Heart left ventricle (tissue), 13 donors: Measurements from ENCODE around the gene SPI1.

Experiments used
- POLR2A ChIP-seq, 2 donors: fragments of 450-650 bp; IDR thresholded peaks; one replicate each; pipeline ENCODE4 v1.6.1; 2017; ENCODE audit warnings: antibody characterized with exemption in 2 of 2, mild to moderate bottlenecking in 2 of 2, moderate library complexity in 2 of 2
- TF ChIP-seq, protein P1 (sequence below), 12 donors: fragments of 200-600 bp; sonication (generic) in 4 of 12; IDR thresholded peaks; one replicate each; pipeline versions ENCODE4 v1.5.0 to v1.8.0; 2018 to 2022; ENCODE audit warnings: antibody characterized with exemption in 12 of 12, mild to moderate bottlenecking in 5 of 12
- donor health status: ischemic (EF 13 %, LVEDD 7.1; RV severe dilation, severe dysfunction).
- donor health status: DM: no; HTN: yes; CAD: no.
- donor health status: DM: no; HTN: no; CAD: no.
- donor health status: ischemic (EF 25% LVEDD 6.9; RV normal size, moderate dysfunction).
- donor health status: ischemic (EF 25% LVEDD 5.7; RV mildly dilated, moderate dysfunction).
- donor health status: ischemic (EF 35%, LVEDD 5.7; RV mildly dilated, moderate dysfunction).
- donor health status: nonischemic (EF 11% LVEDD 7.7; RV severe dilation, severe dysfunction).
- donor health status: DM: yes; HTN: yes; CAD: no.
- donor health status: PGD.
- donor health status: ischemic (EF 29% LVEDD 5.4; RV normal size, mild dysfunction).
- donor health status: nonischemic (EF 23%, LVEDD 6.1; RV moderate dilation, normal function).

DNA sequence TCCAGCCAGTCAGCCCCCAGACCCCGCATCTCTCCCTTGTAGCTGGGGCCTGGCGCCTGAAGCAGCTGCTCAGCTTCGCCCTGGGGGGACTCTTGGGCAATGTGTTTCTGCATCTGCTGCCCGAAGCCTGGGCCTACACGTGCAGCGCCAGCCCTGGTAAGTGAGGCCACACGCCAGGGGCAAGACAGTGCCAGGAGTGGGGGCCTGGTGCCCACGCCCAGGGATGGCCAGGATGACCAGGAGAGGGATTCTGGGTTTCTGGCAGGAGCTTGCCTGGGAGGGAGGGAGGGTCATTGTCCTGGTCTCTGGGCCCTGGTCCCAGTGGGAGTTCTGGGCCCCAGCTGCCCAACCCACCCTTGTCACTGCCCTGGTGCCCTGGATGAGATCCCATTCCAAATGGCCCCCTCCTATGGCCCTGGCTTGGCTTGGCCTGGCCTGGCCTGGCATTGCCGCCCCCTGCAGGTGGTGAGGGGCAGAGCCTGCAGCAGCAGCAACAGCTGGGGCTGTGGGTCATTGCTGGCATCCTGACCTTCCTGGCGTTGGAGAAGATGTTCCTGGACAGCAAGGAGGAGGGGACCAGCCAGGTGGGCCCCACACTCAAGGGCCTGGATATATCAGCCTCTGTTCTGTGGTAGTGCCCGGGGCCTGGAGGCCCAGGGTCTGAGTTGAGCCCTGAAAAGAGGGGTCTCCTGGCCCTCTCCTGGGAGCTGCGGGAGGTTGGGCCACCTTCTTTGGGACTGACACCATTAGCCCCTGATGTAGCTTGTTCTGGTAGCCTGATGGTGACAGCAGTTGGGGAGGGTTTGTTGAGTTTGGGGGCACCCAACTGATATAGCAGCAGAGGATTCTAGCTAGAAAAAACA, 33.8 kb upstream of the SPI1 start:
- TF ChIP-seq, protein P1, sequence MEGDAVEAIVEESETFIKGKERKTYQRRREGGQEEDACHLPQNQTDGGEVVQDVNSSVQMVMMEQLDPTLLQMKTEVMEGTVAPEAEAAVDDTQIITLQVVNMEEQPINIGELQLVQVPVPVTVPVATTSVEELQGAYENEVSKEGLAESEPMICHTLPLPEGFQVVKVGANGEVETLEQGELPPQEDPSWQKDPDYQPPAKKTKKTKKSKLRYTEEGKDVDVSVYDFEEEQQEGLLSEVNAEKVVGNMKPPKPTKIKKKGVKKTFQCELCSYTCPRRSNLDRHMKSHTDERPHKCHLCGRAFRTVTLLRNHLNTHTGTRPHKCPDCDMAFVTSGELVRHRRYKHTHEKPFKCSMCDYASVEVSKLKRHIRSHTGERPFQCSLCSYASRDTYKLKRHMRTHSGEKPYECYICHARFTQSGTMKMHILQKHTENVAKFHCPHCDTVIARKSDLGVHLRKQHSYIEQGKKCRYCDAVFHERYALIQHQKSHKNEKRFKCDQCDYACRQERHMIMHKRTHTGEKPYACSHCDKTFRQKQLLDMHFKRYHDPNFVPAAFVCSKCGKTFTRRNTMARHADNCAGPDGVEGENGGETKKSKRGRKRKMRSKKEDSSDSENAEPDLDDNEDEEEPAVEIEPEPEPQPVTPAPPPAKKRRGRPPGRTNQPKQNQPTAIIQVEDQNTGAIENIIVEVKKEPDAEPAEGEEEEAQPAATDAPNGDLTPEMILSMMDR (IDR thresholded peaks at IDR 0.05): peak; percentile 37 to 91 (median 60)
- TF ChIP-seq POLR2A (IDR thresholded peaks at IDR 0.05): no peak
